Thyroid gland (tissue), 4 donors: ENCODE measurements around the gene CYP2S1.

Source experiments
- CTCF ChIP-seq, 6 experiments: fragments of 200-600 bp in 3 of 6; fragments of 450-650 bp in 3 of 6; sonication (generic) in 3 of 6; IDR thresholded peaks; one replicate each; pipeline ENCODE4 v1.5.1; 2016 to 2019; ENCODE audit warnings: antibody characterized with exemption in 6 of 6, mild to moderate bottlenecking in 2 of 6, inconsistent platforms in 1 of 6, moderate library complexity in 1 of 6
- POLR2A ChIP-seq, 2 donors: fragments of 450-650 bp; IDR thresholded peaks; one replicate each; pipeline ENCODE4 v1.6.1; 2017; ENCODE audit warnings: antibody characterized with exemption in 2 of 2, mild to moderate bottlenecking in 2 of 2, moderate library complexity in 1 of 2

DNA sequence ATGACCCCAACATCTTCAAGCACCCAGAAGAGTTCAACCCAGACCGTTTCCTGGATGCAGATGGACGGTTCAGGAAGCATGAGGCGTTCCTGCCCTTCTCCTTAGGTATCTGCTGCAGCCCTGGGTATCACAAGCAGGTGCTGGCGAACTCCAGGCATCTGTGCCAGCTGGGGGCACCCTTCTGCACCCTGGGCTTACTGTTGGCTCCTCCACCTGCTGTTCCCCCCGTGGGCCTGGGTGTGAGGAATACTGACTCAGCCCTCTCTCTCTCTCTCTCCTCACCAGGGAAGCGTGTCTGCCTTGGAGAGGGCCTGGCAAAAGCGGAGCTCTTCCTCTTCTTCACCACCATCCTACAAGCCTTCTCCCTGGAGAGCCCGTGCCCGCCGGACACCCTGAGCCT, 13.0 kb downstream of the CYP2S1 start:
- TF ChIP-seq CTCF (IDR thresholded peaks at IDR 0.05), result no peak
- TF ChIP-seq POLR2A (IDR thresholded peaks at IDR 0.05), result no peak
